Sigmoid colon (tissue), 7 donors: ENCODE measurements around the gene MYBBP1A. TPM values are rescaled to one million over a fixed set of nuclear protein-coding genes. Genes with fewer than 3 reads are reported as not detected.

ENCODE experiments used
- DNase-seq: peaks from one replicate; pipeline ENCODE4 v3.0.0-alpha.2; 2019
- H3K27ac ChIP-seq, 4 donors: fragments of 200-600 bp; sonication (generic); one replicate each; pipeline ENCODE4 v1.5.1; 2016 to 2019; ENCODE audit warnings: mild to moderate bottlenecking in 1 of 4
- H3K27me3 ChIP-seq, 3 donors: fragments of 200-600 bp; sonication (generic); one replicate each; pipeline ENCODE4 v1.5.1; 2019; ENCODE audit warnings: mild to moderate bottlenecking in 1 of 3
- H3K36me3 ChIP-seq, 4 donors: fragments of 200-600 bp; sonication (generic); one replicate each; pipeline ENCODE4 v1.5.1; 2016 to 2019
- H3K4me1 ChIP-seq, 4 donors: fragments of 200-600 bp; sonication (generic); one replicate each; pipeline ENCODE4 v1.5.1; 2017 to 2019
- H3K4me3 ChIP-seq, 4 donors: fragments of 200-600 bp; sonication (generic); one replicate each; pipeline ENCODE4 v1.5.1; 2017 to 2019; ENCODE audit warnings: mild to moderate bottlenecking in 2 of 4, moderate library complexity in 1 of 4
- H3K9me3 ChIP-seq, 4 donors: fragments of 200-600 bp in 3 of 4; sonication (generic) in 3 of 4; one replicate each; pipeline versions ENCODE4 v1.5.1 to v1.6.1; 2013 to 2019
- CTCF ChIP-seq, 4 experiments: fragments of 450-650 bp in 3 of 4; fragments of 200-600 bp in 1 of 4; IDR thresholded peaks; one replicate each; pipeline ENCODE4 v1.5.1; 2016 to 2019; ENCODE audit warnings: antibody characterized with exemption in 4 of 4, mild to moderate bottlenecking in 3 of 4, moderate library complexity in 2 of 4
- EP300 ChIP-seq, 4 donors: sonication (generic); formaldehyde crosslinking; IDR thresholded peaks; one replicate each; pipeline ENCODE4 v1.6.1; 2017; ENCODE audit warnings: antibody characterized with exemption in 4 of 4
- POLR2A ChIP-seq, 2 donors: fragments of 450-650 bp; IDR thresholded peaks; one replicate each; pipeline ENCODE4 v1.6.1; 2016; ENCODE audit warnings: antibody characterized with exemption in 2 of 2, mild to moderate bottlenecking in 2 of 2, moderate library complexity in 2 of 2
- POLR2AphosphoS5 ChIP-seq, 4 donors: sonication (generic); formaldehyde crosslinking; IDR thresholded peaks; one replicate each; pipeline ENCODE4 v1.6.1; 2017; ENCODE audit warnings: antibody characterized with exemption in 4 of 4
- WGBS, 2 donors: extraction: QIAGEN DNeasy Blood & Tissue Kit; methylation state at CpG; one replicate each; pipeline ENCODE4 v1.1.7; 2013; 5-methylcytosine and 5-hydroxymethylcytosine counted together
- intact Hi-C: fragments of 100-400 bp; cut with DNase I; formaldehyde crosslinking; loops from one replicate; pipeline ENCODE4 v1.15.1; 2023
- polyA plus RNA-seq, 3 donors: library from polyadenylated mRNA; stranded (reverse); fragments of 200-250 nt; gene quantifications; one replicate each; pipeline ENCODE4 v1.2.3, GENCODE V29; 2013
- total RNA-seq, 4 donors: library from RNA; depleted of rRNA; stranded (reverse); fragments of >200 nt; gene quantifications; one replicate each; pipeline ENCODE4 v1.1.0, GENCODE V29; 2016
- donor health status: healthy with polysubstance abuse.
- donor health status: Bipolar disorder and iron deficiency.
- donor health status: healthy.

The MYBBP1A gene
- total and polyA plus RNA-seq, 7 donors = 6.6 to 44.5 (median 25.8) TPM

DNA sequence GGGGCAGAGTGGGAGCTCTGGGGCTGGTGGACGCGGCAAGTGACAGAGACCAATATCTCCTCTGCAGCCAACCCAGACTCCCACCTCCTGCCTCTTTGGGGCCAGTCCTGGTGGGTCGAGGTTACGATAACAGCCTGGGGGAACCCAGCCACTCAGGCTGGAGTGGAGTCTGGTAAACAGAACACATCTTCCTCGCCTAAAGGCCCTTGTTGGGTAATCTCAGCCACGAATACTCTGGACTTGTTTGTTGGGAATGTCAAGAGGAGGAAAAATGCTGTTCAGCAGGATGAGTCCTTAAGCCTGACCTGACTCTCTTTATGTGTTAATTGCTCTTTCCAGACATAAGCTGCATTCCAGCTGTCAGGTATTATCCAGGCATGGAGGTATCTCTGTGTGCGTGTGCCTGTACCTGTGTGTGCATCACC is 64.5 kb downstream of the MYBBP1A start:
- DNase-seq = no peak
- no peak for TF ChIP-seq POLR2A (IDR thresholded peaks at IDR 0.05)
- TF ChIP-seq CTCF (IDR thresholded peaks at IDR 0.05) = no peak
- no peak for TF ChIP-seq EP300 (IDR thresholded peaks at IDR 0.05)
- TF ChIP-seq POLR2AphosphoS5 (IDR thresholded peaks at IDR 0.05) = no peak
- H3K4me1 ChIP-seq = no peaks in the 10 kb centered on the region
- H3K27ac ChIP-seq = no peak overlapping the region
- WGBS, 2 donors = 84 to 86% methylated on average over 7 of the region's 7 CpGs
- no peaks in the 10 kb centered on the region for H3K27me3 ChIP-seq
- no peak overlapping the region for H3K4me3 ChIP-seq
- no peaks in the 10 kb centered on the region for H3K9me3 ChIP-seq
- intact Hi-C loops = no loop called here
- H3K36me3 ChIP-seq = no peaks in the 10 kb centered on the region

GRCh38 chr17:4490109-4490591 is 65.0 kb downstream of the MYBBP1A start:
- Histone ChIP-seq H3K27me3 (no peaks in the 10 kb centered on the region), H3K27ac (no peak overlapping the region), H3K36me3 (no peaks in the 10 kb centered on the region), H3K4me1 (no peaks in the 10 kb centered on the region), H3K4me3 (no peak overlapping the region), H3K9me3 (no peaks in the 10 kb centered on the region)
- WGBS, 2 donors = 79 to 84% methylated on average over 9 of the region's 9 CpGs
- intact Hi-C loops = no loop called here
- TF ChIP-seq POLR2A (IDR thresholded peaks at IDR 0.05) (no peak), EP300 (IDR thresholded peaks at IDR 0.05) (no peak), POLR2AphosphoS5 (IDR thresholded peaks at IDR 0.05) (no peak), CTCF (IDR thresholded peaks at IDR 0.05) (no peak)
- DNase-seq = no peak

- Histone ChIP-seq H3K4me1 (no peaks in the 10 kb centered on the region), H3K27ac (no peak overlapping the region), H3K9me3 (no peaks in the 10 kb centered on the region), H3K36me3 (no peaks in the 10 kb centered on the region), H3K27me3 (no peaks in the 10 kb centered on the region), H3K4me3 (no peak overlapping the region)
- no peak for TF ChIP-seq EP300 (IDR thresholded peaks at IDR 0.05)
- no peak for TF ChIP-seq CTCF (IDR thresholded peaks at IDR 0.05)
- TF ChIP-seq POLR2AphosphoS5 (IDR thresholded peaks at IDR 0.05) = no peak
- TF ChIP-seq POLR2A (IDR thresholded peaks at IDR 0.05) = no peak
- intact Hi-C loops = no loop called here
- DNase-seq = no peak
- 95 to 96% methylated on average over 15 of the region's 15 CpGs for WGBS, 2 donors
These were observed 66.1 kb downstream of the MYBBP1A start for GRCh38 chr17:4488989-4489595.

Other genes with a start within 250 kb of the MYBBP1A start
- 100 to 1,000 TPM in 2 of 4 donors, 10 to 100 TPM in 2; 83.2 to 111 (median 96.9) TPM for gene UBE2G1, start 188.7 kb downstream of the MYBBP1A start, total RNA-seq
- gene UBE2G1, start 188.7 kb downstream of the MYBBP1A start, polyA plus RNA-seq = 10 to 100 TPM; 20.5 to 31.7 (median 26.4) TPM
- gene SPNS3, start 121.4 kb downstream of the MYBBP1A start, total RNA-seq = not detected
- 1 to 10 TPM in 1 of 3 donors, not detected in 2; 1.6 TPM for gene SPNS3, start 121.4 kb downstream of the MYBBP1A start, polyA plus RNA-seq
- 10 to 100 TPM in 1 of 4 donors, 1 to 10 TPM in 3; 5.3 to 10.8 (median 8.3) TPM for gene SPNS2, start 56.5 kb downstream of the MYBBP1A start, total RNA-seq
- 10 to 100 TPM in 2 of 3 donors, 1 to 10 TPM in 1; 6.6 to 40.5 (median 12.0) TPM for gene SPNS2, start 56.5 kb downstream of the MYBBP1A start, polyA plus RNA-seq
- gene GGT6, start 5.2 kb upstream of the MYBBP1A start, total RNA-seq = 1 to 10 TPM in 1 of 4 donors, under 1 TPM in 1, not detected in 2; 0.71 to 3.0 TPM
- gene GGT6, start 5.2 kb upstream of the MYBBP1A start, polyA plus RNA-seq = 10 to 100 TPM; 22.2 to 94.4 (median 28.4) TPM
- gene SMTNL2, start 29.1 kb upstream of the MYBBP1A start, total RNA-seq = 1 to 10 TPM in 3 of 4 donors, under 1 TPM in 1; 0.33 to 1.9 (median 1.6) TPM
- under 1 TPM in 2 of 3 donors, not detected in 1; 0.45 to 0.60 TPM for gene SMTNL2, start 29.1 kb upstream of the MYBBP1A start, polyA plus RNA-seq
- gene ALOX15, start 86.3 kb upstream of the MYBBP1A start, total RNA-seq = under 1 TPM in 3 of 4 donors, not detected in 1; 0.28 to 0.81 (median 0.36) TPM
- under 1 TPM in 2 of 3 donors, not detected in 1; 0.60 to 0.77 TPM for gene ALOX15, start 86.3 kb upstream of the MYBBP1A start, polyA plus RNA-seq
- 10 to 100 TPM; 20.0 to 37.7 (median 26.2) TPM for gene PELP1, start 148.8 kb upstream of the MYBBP1A start, total RNA-seq
- gene PELP1, start 148.8 kb upstream of the MYBBP1A start, polyA plus RNA-seq = 10 to 100 TPM in 1 of 3 donors, 1 to 10 TPM in 2; 4.2 to 27.0 (median 9.9) TPM
- 10 to 100 TPM; 22.1 to 35.7 (median 28.2) TPM for gene ARRB2, start 155.2 kb upstream of the MYBBP1A start, total RNA-seq
- 10 to 100 TPM; 38.4 to 51.7 (median 39.3) TPM for gene ARRB2, start 155.2 kb upstream of the MYBBP1A start, polyA plus RNA-seq
- 10 to 100 TPM; 31.1 to 43.6 (median 38.3) TPM for gene MED11, start 176.0 kb upstream of the MYBBP1A start, total RNA-seq
- 10 to 100 TPM; 35.8 to 61.9 (median 47.4) TPM for gene MED11, start 176.0 kb upstream of the MYBBP1A start, polyA plus RNA-seq
- gene ZMYND15, start 184.4 kb upstream of the MYBBP1A start, total RNA-seq = under 1 TPM in 3 of 4 donors, not detected in 1; 0.36 to 0.55 (median 0.49) TPM
- 1 to 10 TPM in 2 of 3 donors, not detected in 1; 1.1 to 1.2 TPM for gene ZMYND15, start 184.4 kb upstream of the MYBBP1A start, polyA plus RNA-seq
- 1 to 10 TPM; 4.6 to 6.8 (median 5.3) TPM for gene CXCL16, start 184.5 kb upstream of the MYBBP1A start, total RNA-seq
- 10 to 100 TPM; 21.6 to 32.8 (median 29.0) TPM for gene CXCL16, start 184.5 kb upstream of the MYBBP1A start, polyA plus RNA-seq
- gene TM4SF5, start 216.5 kb upstream of the MYBBP1A start, total RNA-seq = not detected
- 10 to 100 TPM in 2 of 3 donors, 1 to 10 TPM in 1; 7.8 to 19.2 (median 11.1) TPM for gene TM4SF5, start 216.5 kb upstream of the MYBBP1A start, polyA plus RNA-seq
- 1 to 10 TPM in 3 of 4 donors, not detected in 1; 1.1 to 6.4 (median 4.1) TPM for gene VMO1, start 231.0 kb upstream of the MYBBP1A start, total RNA-seq
- 1 to 10 TPM in 2 of 3 donors, not detected in 1; 2.2 to 4.4 TPM for gene VMO1, start 231.0 kb upstream of the MYBBP1A start, polyA plus RNA-seq
- gene GLTPD2, start 233.6 kb upstream of the MYBBP1A start, total RNA-seq = not detected
- gene GLTPD2, start 233.6 kb upstream of the MYBBP1A start, polyA plus RNA-seq = 1 to 10 TPM in 1 of 3 donors, under 1 TPM in 1, not detected in 1; 0.06 to 1.6 TPM
- 100 to 1,000 TPM; 153 to 242 (median 192) TPM for gene PSMB6, start 240.8 kb upstream of the MYBBP1A start, total RNA-seq
- 100 to 1,000 TPM; 172 to 213 (median 201) TPM for gene PSMB6, start 240.8 kb upstream of the MYBBP1A start, polyA plus RNA-seq